Neural progenitor cell (in vitro differentiated cells): ENCODE measurements around the gene AJAP1. TPM values are rescaled to one million over a fixed set of nuclear protein-coding genes. Genes with fewer than 3 reads are reported as not detected.

ENCODE experiments used
- DNase-seq: peaks from one replicate; pipeline ENCODE4 v3.0.0-alpha.2; 2016; ENCODE audit warnings: low spot score
- H2AFZ ChIP-seq: fragments of 200-600 bp; sonication (generic); replicated peaks from 2 replicates; pipeline ENCODE4 v1.6.1; 2016; ENCODE audit warnings: antibody characterized with exemption
- H3F3A ChIP-seq: fragments of 200-600 bp; sonication (generic); 2 replicates; pipeline ENCODE4 v1.6.1; 2016; ENCODE audit warnings: antibody characterized with exemption, low read depth
- H3K27ac ChIP-seq: fragments of 200-600 bp; sonication (generic); 2 replicates; pipeline ENCODE4 v1.5.1; 2016; ENCODE audit warnings: mild to moderate bottlenecking
- H3K27me3 ChIP-seq: fragments of 200-600 bp; sonication (generic); 2 replicates; pipeline ENCODE4 v1.6.1; 2016; ENCODE audit warnings: mild to moderate bottlenecking, moderate library complexity
- H3K36me3 ChIP-seq: fragments of 200-600 bp; sonication (generic); 2 replicates; pipeline ENCODE4 v1.5.1; 2016
- H3K4me1 ChIP-seq: fragments of 200-600 bp; sonication (generic); 2 replicates; pipeline ENCODE4 v1.6.1; 2016; ENCODE audit warnings: mixed run types
- H3K4me2 ChIP-seq: fragments of 200-600 bp; sonication (generic); 2 replicates; pipeline ENCODE4 v1.6.1; 2016
- H3K4me3 ChIP-seq: fragments of 200-600 bp; sonication (generic); 2 replicates; pipeline ENCODE4 v1.5.1; 2016
- H3K79me2 ChIP-seq: fragments of 200-600 bp; sonication (generic); 2 replicates; pipeline ENCODE4 v1.6.1; 2016; ENCODE audit warnings: low read depth
- H3K9ac ChIP-seq: fragments of 200-600 bp; sonication (generic); 2 replicates; pipeline ENCODE4 v1.6.1; 2016
- H3K9me3 ChIP-seq: fragments of 200-600 bp; sonication (generic); 2 replicates; pipeline ENCODE4 v1.5.1; 2016; ENCODE audit warnings: low read depth
- H4K20me1 ChIP-seq: fragments of 200-600 bp; sonication (generic); 2 replicates; pipeline ENCODE4 v1.6.1; 2016; ENCODE audit warnings: low read depth
- H3K27ac Mint-ChIP-seq: 3 replicates; pipeline ENCODE4 v1.8.0; 2021; ENCODE audit warnings: mixed read lengths
- H3K27me3 Mint-ChIP-seq: 2 replicates; pipeline ENCODE4 v1.8.0; 2022; ENCODE audit warnings: low read depth, mild to moderate bottlenecking, inconsistent platforms, moderate library complexity, mixed read lengths; ENCODE audit not compliant: insufficient read depth
- H3K36me3 Mint-ChIP-seq: 3 replicates; pipeline ENCODE4 v1.8.0; 2021; ENCODE audit warnings: mixed read lengths
- H3K4me1 Mint-ChIP-seq: 3 replicates; pipeline ENCODE4 v1.8.0; 2021; ENCODE audit warnings: mixed read lengths
- H3K4me3 Mint-ChIP-seq: 3 replicates; pipeline ENCODE4 v1.8.0; 2021; ENCODE audit warnings: mild to moderate bottlenecking, moderate library complexity, mixed read lengths
- H3K9me3 Mint-ChIP-seq: 3 replicates; pipeline ENCODE4 v1.8.0; 2020; ENCODE audit warnings: mixed read lengths
- CTCF ChIP-seq: fragments of 200-600 bp; sonication (generic); IDR thresholded peaks from 2 replicates; pipeline ENCODE4 v1.5.1; 2017; ENCODE audit warnings: antibody characterized with exemption, mild to moderate bottlenecking
- EZH2 ChIP-seq: fragments of 200-600 bp; sonication (generic); IDR thresholded peaks from 2 replicates; pipeline ENCODE4 v1.6.1; 2017; ENCODE audit warnings: antibody characterized with exemption, mild to moderate bottlenecking, moderate library complexity
- EZH2phosphoT487 ChIP-seq: fragments of 200-600 bp; sonication (generic); IDR thresholded peaks from 2 replicates; pipeline ENCODE4 v1.6.1; 2017; ENCODE audit warnings: antibody characterized with exemption
- total RNA-seq: library from RNA; depleted of rRNA; stranded (reverse); fragments of >200 nt; gene quantifications from 2 replicates; pipeline ENCODE4 v1.2.3, GENCODE V29; 2015; ENCODE audit warnings: low replicate concordance

AJAP1 gene
- total RNA-seq, 1 donor from 2014 or later, result 0.21 TPM

GRCh38 chr1:4640931-4641330, 13.5 kb upstream of the AJAP1 start:
- H3K27me3 ChIP-seq, result no peaks in the 10 kb centered on the region
- no peak overlapping the region for H3K4me3 ChIP-seq
- no peak overlapping the region for H3K4me2 ChIP-seq
- H3K27ac Mint-ChIP-seq, result no peak overlapping the region
- TF ChIP-seq CTCF (no peak), EZH2 (no peak), EZH2phosphoT487 (no peak)
- H3K4me3 Mint-ChIP-seq, result no peak overlapping the region
- DNase-seq, result no peak
- no peaks in the 10 kb centered on the region for H3F3A ChIP-seq
- no peaks in the 10 kb centered on the region for H3K36me3 ChIP-seq
- H3K9me3 Mint-ChIP-seq, result no peaks in the 10 kb centered on the region
- no peaks in the 10 kb centered on the region for H4K20me1 ChIP-seq
- H3K36me3 Mint-ChIP-seq, result no peaks in the 10 kb centered on the region
- peaks cover 6% of the 10 kb centered on the region for H3K4me1 ChIP-seq
- H3K4me1 Mint-ChIP-seq, result peaks cover 28% of the 10 kb centered on the region
- no peak overlapping the region for H2AFZ ChIP-seq
- H3K79me2 ChIP-seq, result no peaks in the 10 kb centered on the region
- H3K9ac ChIP-seq, result no peak overlapping the region
- H3K9me3 ChIP-seq, result no peaks in the 10 kb centered on the region
- peaks cover 5% of the 10 kb centered on the region for H3K27me3 Mint-ChIP-seq
- no peak overlapping the region for H3K27ac ChIP-seq

DNA sequence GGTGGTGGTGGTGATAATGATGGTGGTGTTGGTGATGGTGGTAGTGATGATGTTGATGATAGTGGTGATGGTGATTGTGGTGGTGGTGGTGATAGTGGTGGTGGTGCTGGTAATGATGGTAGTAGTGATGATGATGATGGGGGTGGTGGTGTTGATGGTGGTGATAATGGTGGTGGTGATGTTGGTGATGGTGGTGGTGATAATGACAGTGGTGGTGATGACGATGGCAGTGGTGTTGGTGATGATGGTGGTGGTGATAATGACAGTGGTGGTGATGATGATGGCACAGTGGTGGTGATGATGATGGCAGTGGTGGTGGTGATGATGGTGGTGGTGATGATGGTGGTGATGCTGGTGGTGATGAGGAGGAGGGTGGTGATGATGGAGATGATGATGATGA, 7.0 kb upstream of the AJAP1 start:
- TF ChIP-seq EZH2 (no peak), EZH2phosphoT487 (no peak), CTCF (no peak)
- no peak for DNase-seq
- Histone ChIP-seq H4K20me1 (peaks cover 3% of the 10 kb centered on the region), H3K9me3 (no peaks in the 10 kb centered on the region), H3K4me1 (peaks cover 9% of the 10 kb centered on the region), H3K4me2 (no peak overlapping the region), H3K27ac (no peak overlapping the region), H2AFZ (no peak overlapping the region), H3K4me3 (no peak overlapping the region), H3K9ac (no peak overlapping the region), H3K36me3 (no peaks in the 10 kb centered on the region), H3K27me3 (peaks cover 45% of the 10 kb centered on the region), H3F3A (peaks cover 4% of the 10 kb centered on the region), H3K79me2 (no peaks in the 10 kb centered on the region)
- peaks cover 2% of the 10 kb centered on the region for H3K4me1 Mint-ChIP-seq
- H3K4me3 Mint-ChIP-seq, result no peak overlapping the region
- peaks cover 6% of the 10 kb centered on the region for H3K27me3 Mint-ChIP-seq
- H3K9me3 Mint-ChIP-seq, result no peaks in the 10 kb centered on the region
- no peak overlapping the region for H3K27ac Mint-ChIP-seq
- H3K36me3 Mint-ChIP-seq, result no peaks in the 10 kb centered on the region

- H3K9me3 ChIP-seq, result no peaks in the 10 kb centered on the region
- TF ChIP-seq EZH2phosphoT487, result no peak
- no peak for TF ChIP-seq CTCF
- TF ChIP-seq EZH2, result no peak
- peaks cover 13% of the 10 kb centered on the region for H4K20me1 ChIP-seq
- peaks cover 8% of the 10 kb centered on the region for H3F3A ChIP-seq
- H3K79me2 ChIP-seq, result no peaks in the 10 kb centered on the region
- H3K4me1 ChIP-seq, result peaks cover 9% of the 10 kb centered on the region
- no peak overlapping the region for H3K9ac ChIP-seq
- H3K36me3 Mint-ChIP-seq, result no peaks in the 10 kb centered on the region
- no peak overlapping the region for H3K4me3 ChIP-seq
- no peak overlapping the region for H3K4me3 Mint-ChIP-seq
- no peak overlapping the region for H3K4me2 ChIP-seq
- no peak overlapping the region for H3K27ac ChIP-seq
- H3K36me3 ChIP-seq, result no peaks in the 10 kb centered on the region
- peaks cover 5% of the 10 kb centered on the region for H3K4me1 Mint-ChIP-seq
- H3K9me3 Mint-ChIP-seq, result no peaks in the 10 kb centered on the region
- no peak overlapping the region for H3K27ac Mint-ChIP-seq
- no peak for DNase-seq
- peaks cover 57% of the 10 kb centered on the region for H3K27me3 ChIP-seq
- H2AFZ ChIP-seq, result no peak overlapping the region
- peaks cover 9% of the 10 kb centered on the region for H3K27me3 Mint-ChIP-seq
Measured at GRCh38 chr1:4648657-4649056, 5.8 kb upstream of the AJAP1 start.
